EL (cell line): ENCODE measurements around the gene PPP1R14B.
A peak's percentile ranks its signal among the peaks of the same experiment; 100 is the strongest.

Experiments
- DNase-seq: peaks from one replicate; pipeline ENCODE4 v3.0.0-alpha.2; 2016

Gene PPP1R14B

GRCh38 chr11:64208086-64208795 lies 38.5 kb downstream of the PPP1R14B start:
- DNase-seq = no peak

- DNase-seq = peak; percentile 81
These were observed 39.3 kb downstream of the PPP1R14B start for GRCh38 chr11:64207256-64208085.

GRCh38 chr11:64206457-64207255 lies 40.1 kb downstream of the PPP1R14B start, which contains the start of gene FERMT3:
Gene FERMT3 (plus strand): TSS chr11:64206721. CDS start chr11:64207365, 644 bp downstream.
- no peak for DNase-seq

GRCh38 chr11:64204464-64204989 lies 42.2 kb downstream of the PPP1R14B start:
- DNase-seq = peak; percentile 92

- DNase-seq = no peak
These were observed 42.7 kb downstream of the PPP1R14B start for GRCh38 chr11:64204080-64204440.

GRCh38 chr11:64203421-64204079 lies 43.2 kb downstream of the PPP1R14B start:
- no peak for DNase-seq

- no peak for DNase-seq
These were observed 43.8 kb downstream of the PPP1R14B start for GRCh38 chr11:64202992-64203391.

GRCh38 chr11:64201543-64201942 lies 45.2 kb downstream of the PPP1R14B start:
- DNase-seq = no peak

GRCh38 chr11:64198511-64198910 lies 48.2 kb downstream of the PPP1R14B start:
- no peak for DNase-seq

- no peak for DNase-seq
These were observed 50.1 kb downstream of the PPP1R14B start for GRCh38 chr11:64196626-64197025.
